Endothelial cell (in vitro differentiated cells): ENCODE results near the gene CERS5. TPM values are rescaled to one million over a fixed set of nuclear protein-coding genes. Genes with fewer than 3 reads are reported as not detected.

Experiments
- DNase-seq: peaks from one replicate; pipeline ENCODE4 v3.0.0; 2021; ENCODE audit warnings: low spot score
- H3K27ac Mint-ChIP-seq: one replicate; pipeline ENCODE4 v1.8.0; 2021; ENCODE audit warnings: mixed read lengths, inconsistent platforms; ENCODE audit not compliant: unreplicated experiment
- H3K27me3 Mint-ChIP-seq: one replicate; pipeline ENCODE4 v1.8.0; 2021; ENCODE audit warnings: mild to moderate bottlenecking, moderate library complexity, mixed read lengths, inconsistent platforms; ENCODE audit not compliant: unreplicated experiment
- H3K36me3 Mint-ChIP-seq: one replicate; pipeline ENCODE4 v1.8.0; 2021; ENCODE audit warnings: mild to moderate bottlenecking, low read depth, mixed read lengths, inconsistent platforms; ENCODE audit not compliant: unreplicated experiment
- H3K4me1 Mint-ChIP-seq: one replicate; pipeline ENCODE4 v1.8.0; 2021; ENCODE audit warnings: mild to moderate bottlenecking, mixed read lengths, inconsistent platforms; ENCODE audit not compliant: unreplicated experiment
- H3K4me3 Mint-ChIP-seq: one replicate; pipeline ENCODE4 v1.8.0; 2021; ENCODE audit warnings: mild to moderate bottlenecking, mixed read lengths, inconsistent platforms; ENCODE audit not compliant: unreplicated experiment
- H3K9me3 Mint-ChIP-seq: one replicate; pipeline ENCODE4 v1.8.0; 2021; ENCODE audit warnings: mixed read lengths, inconsistent platforms; ENCODE audit not compliant: unreplicated experiment
- CTCF ChIP-seq: fragments of 200-600 bp; sonication (generic); IDR thresholded peaks from one replicate; pipeline ENCODE4 v1.5.0; 2021; ENCODE audit warnings: antibody characterized with exemption; ENCODE audit not compliant: unreplicated experiment
- total RNA-seq: library from RNA; stranded (reverse); fragmentation: NEBNext Ultra II Directional; extraction: Animal tissue kit (Norgen Biotek cat#: 25700); gene quantifications from one replicate; pipeline ENCODE4 v1.2.1, GENCODE V29; 2021; ENCODE audit not compliant: unreplicated experiment

CERS5 gene
- total RNA-seq, 1 donor from 2014 or later: 61.7 TPM

GRCh38 chr12:50174971-50175715 is 8.0 kb upstream of the CERS5 start:
- Mint-ChIP-seq H3K4me3 (no peak overlapping the region), H3K27ac (no peak overlapping the region), H3K36me3 (no peaks in the 10 kb centered on the region), H3K4me1 (peaks cover 12% of the 10 kb centered on the region), H3K27me3 (peaks cover 5% of the 10 kb centered on the region), H3K9me3 (no peaks in the 10 kb centered on the region)
- TF ChIP-seq CTCF: peak; percentile 87
- peak; percentile 41 for DNase-seq

GRCh38 chr12:50166799-50167048 is 445 bp downstream of the CERS5 start:
- Mint-ChIP-seq H3K36me3 (peaks cover 4% of the 10 kb centered on the region), H3K4me1 (peaks cover 18% of the 10 kb centered on the region), H3K9me3 (no peaks in the 10 kb centered on the region), H3K27me3 (peaks cover 8% of the 10 kb centered on the region), H3K27ac (peak overlapping the region; percentile 89), H3K4me3 (peak overlapping the region; percentile 98)
- no peak for TF ChIP-seq CTCF
- no peak for DNase-seq

GRCh38 chr12:50164963-50165362 is 2.2 kb downstream of the CERS5 start:
- H3K27me3 Mint-ChIP-seq: peaks cover 6% of the 10 kb centered on the region
- no peak for DNase-seq
- no peak overlapping the region for H3K4me3 Mint-ChIP-seq
- H3K36me3 Mint-ChIP-seq: peaks cover 4% of the 10 kb centered on the region
- H3K27ac Mint-ChIP-seq: no peak overlapping the region
- no peaks in the 10 kb centered on the region for H3K9me3 Mint-ChIP-seq
- TF ChIP-seq CTCF: no peak
- peaks cover 18% of the 10 kb centered on the region for H3K4me1 Mint-ChIP-seq

- TF ChIP-seq CTCF: no peak
- H3K4me1 Mint-ChIP-seq: peaks cover 12% of the 10 kb centered on the region
- H3K27me3 Mint-ChIP-seq: peaks cover 2% of the 10 kb centered on the region
- H3K9me3 Mint-ChIP-seq: no peaks in the 10 kb centered on the region
- DNase-seq: no peak
- no peak overlapping the region for H3K27ac Mint-ChIP-seq
- H3K4me3 Mint-ChIP-seq: no peak overlapping the region
- peaks cover 6% of the 10 kb centered on the region for H3K36me3 Mint-ChIP-seq
These were observed 4.9 kb downstream of the CERS5 start for GRCh38 chr12:50162230-50162629.

- Mint-ChIP-seq H3K4me1 (peaks cover 5% of the 10 kb centered on the region), H3K36me3 (peaks cover 6% of the 10 kb centered on the region), H3K4me3 (no peak overlapping the region), H3K9me3 (no peaks in the 10 kb centered on the region), H3K27ac (no peak overlapping the region), H3K27me3 (no peaks in the 10 kb centered on the region)
- DNase-seq: no peak
- no peak for TF ChIP-seq CTCF
These were observed 6.5 kb downstream of the CERS5 start for GRCh38 chr12:50160643-50161042.
